GM12892 (cell line): Measurements from ENCODE around the gene NTN3.

ENCODE experiments used
- POLR2A ChIP-seq: IDR thresholded peaks from 2 replicates; pipeline ENCODE4 v1.6.1; 2011; ENCODE audit warnings: low read depth, low read length, control low read depth
- TAF1 ChIP-seq: IDR thresholded peaks from 2 replicates; pipeline ENCODE4 v1.6.1; 2011; ENCODE audit warnings: low read depth, mild to moderate bottlenecking, control low read depth, low read length, borderline replicate concordance

DNA sequence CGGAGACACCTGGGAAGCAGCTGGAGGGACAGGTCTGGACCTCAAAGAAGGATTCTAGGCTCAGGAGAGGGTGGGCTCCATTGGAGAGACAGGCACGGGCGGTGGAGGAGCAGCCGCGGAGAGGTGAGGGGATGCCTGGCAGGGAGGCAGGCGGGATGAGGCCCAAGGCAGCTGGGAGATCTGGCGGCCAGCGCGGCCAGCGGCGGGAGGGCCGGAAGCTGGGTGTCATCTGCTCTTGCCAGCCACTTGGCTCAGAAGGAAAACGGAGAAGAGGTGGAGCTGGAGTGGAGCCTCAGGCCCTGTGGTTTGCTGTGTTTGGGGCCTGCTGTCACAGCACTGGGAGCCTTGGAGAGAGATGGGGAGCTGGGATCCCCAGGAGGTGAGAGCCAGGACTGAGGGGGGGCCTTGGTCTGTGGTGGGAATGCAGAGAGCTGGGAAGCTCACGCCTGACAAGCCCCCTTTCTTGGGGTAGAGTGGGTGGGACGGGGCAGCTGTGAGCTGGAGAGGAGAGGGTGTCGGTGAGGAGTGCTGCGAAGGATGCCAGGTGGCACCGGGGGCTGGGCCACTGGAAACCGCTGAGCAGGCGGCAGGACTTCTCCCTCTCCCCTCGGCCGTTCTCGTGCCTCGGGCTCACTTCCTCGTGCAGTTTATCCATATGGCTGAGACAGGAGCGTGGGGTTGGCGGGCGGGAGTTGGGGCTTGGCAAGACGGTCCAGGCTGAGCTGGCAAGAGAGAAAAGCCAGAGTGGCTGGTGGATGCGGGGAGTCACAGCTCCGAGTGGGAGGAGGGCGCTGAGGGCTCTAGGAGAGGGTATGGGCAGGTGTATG lies 11.8 kb downstream of the NTN3 start:
- TF ChIP-seq TAF1 (no peak), POLR2A (no peak)
